B cell (primary cell): ENCODE data around the gene TXN.

Experiments used
- CTCF ChIP-seq: fragments of 200-600 bp; IDR thresholded peaks from one replicate; pipeline ENCODE4 v1.8.0; 2022; ENCODE audit warnings: antibody characterized with exemption, mild to moderate bottlenecking
- EZH2 ChIP-seq: IDR thresholded peaks from 2 replicates; pipeline ENCODE4 v1.6.1; 2012; ENCODE audit warnings: borderline replicate concordance, low read depth, mild to moderate bottlenecking, moderate library complexity, low read length; ENCODE audit not compliant: insufficient read depth, poor library complexity, severe bottlenecking

- TF ChIP-seq CTCF: no peak
- no peak for TF ChIP-seq EZH2
Observed at GRCh38 chr9:110255463-110256379, 586 bp downstream of the TXN start.
